H1 (cell line): ENCODE results near the gene TIMMDC1.

Source experiments
- BRCA1 ChIP-seq: IDR thresholded peaks from 2 replicates; pipeline ENCODE4 v1.6.1; 2012; ENCODE audit warnings: low read depth, low read length, improper control_type of control experiment
- EZH2 ChIP-seq: fragments of 200-600 bp; sonication (generic); IDR thresholded peaks from 2 replicates; pipeline ENCODE4 v1.7.1; 2012; ENCODE audit warnings: low read depth, mild to moderate bottlenecking, moderate library complexity, low read length, inconsistent platforms; ENCODE audit not compliant: severe bottlenecking
- MAFK ChIP-seq: IDR thresholded peaks from 2 replicates; pipeline ENCODE4 v1.6.1; 2012; ENCODE audit warnings: low read depth, mild to moderate bottlenecking, improper control_type of control experiment, low read length
- POLR2A ChIP-seq, 2 experiments: IDR thresholded peaks; 1 replicate in 1 of 2; 2 replicates in 1 of 2; pipeline ENCODE4 v1.6.1; 2011; ENCODE audit warnings: low read depth in 2 of 2, low read length in 2 of 2, mild to moderate bottlenecking in 2 of 2; ENCODE audit errors: control extremely low read depth in 1 of 2
- RAD21 ChIP-seq, 2 experiments: IDR thresholded peaks in 1 of 2; conservative IDR thresholded peaks in 1 of 2; 2 replicates each; pipeline ENCODE4 v1.6.1; 2011; ENCODE audit warnings: low read depth in 2 of 2, low read length in 2 of 2, improper control_type of control experiment in 1 of 2, inconsistent platforms in 1 of 2, mild to moderate bottlenecking in 1 of 2, moderate library complexity in 1 of 2
- TAF1 ChIP-seq: IDR thresholded peaks from 2 replicates; pipeline ENCODE4 v1.6.1; 2011; ENCODE audit warnings: mild to moderate bottlenecking, low read depth, low read length
- TF ChIP-seq, protein P1 (sequence below), 3 experiments: IDR thresholded peaks; 1 replicate in 2 of 3; 2 replicates in 1 of 3; pipeline versions ENCODE4 v1.5.1 to v1.6.1; 2011; ENCODE audit warnings: low read length in 3 of 3, mild to moderate bottlenecking in 3 of 3, inconsistent platforms in 2 of 3, low read depth in 1 of 3, moderate library complexity in 1 of 3; ENCODE audit not compliant: insufficient read depth in 1 of 3; ENCODE audit errors: control extremely low read depth in 1 of 3

DNA sequence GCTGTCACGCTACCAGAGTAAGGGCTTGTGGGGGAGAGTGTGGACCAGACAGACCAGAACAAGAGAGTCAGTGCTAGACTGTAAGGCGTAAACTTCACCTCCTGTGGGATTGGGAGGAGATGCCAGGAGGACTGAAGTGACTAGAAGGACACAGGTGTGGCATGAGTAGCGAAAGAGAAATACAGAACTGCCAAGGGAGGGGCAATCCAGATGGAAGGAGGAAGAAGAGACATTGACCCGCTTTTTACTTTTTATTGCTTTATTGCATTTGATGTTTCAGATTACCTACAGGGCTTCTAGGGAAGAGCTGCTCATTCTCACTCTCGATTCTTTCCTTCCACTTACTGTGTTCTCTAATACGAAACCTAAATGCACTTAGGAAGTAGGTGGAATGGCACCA, 27.5 kb upstream of the TIMMDC1 start:
- TF ChIP-seq, protein P1, sequence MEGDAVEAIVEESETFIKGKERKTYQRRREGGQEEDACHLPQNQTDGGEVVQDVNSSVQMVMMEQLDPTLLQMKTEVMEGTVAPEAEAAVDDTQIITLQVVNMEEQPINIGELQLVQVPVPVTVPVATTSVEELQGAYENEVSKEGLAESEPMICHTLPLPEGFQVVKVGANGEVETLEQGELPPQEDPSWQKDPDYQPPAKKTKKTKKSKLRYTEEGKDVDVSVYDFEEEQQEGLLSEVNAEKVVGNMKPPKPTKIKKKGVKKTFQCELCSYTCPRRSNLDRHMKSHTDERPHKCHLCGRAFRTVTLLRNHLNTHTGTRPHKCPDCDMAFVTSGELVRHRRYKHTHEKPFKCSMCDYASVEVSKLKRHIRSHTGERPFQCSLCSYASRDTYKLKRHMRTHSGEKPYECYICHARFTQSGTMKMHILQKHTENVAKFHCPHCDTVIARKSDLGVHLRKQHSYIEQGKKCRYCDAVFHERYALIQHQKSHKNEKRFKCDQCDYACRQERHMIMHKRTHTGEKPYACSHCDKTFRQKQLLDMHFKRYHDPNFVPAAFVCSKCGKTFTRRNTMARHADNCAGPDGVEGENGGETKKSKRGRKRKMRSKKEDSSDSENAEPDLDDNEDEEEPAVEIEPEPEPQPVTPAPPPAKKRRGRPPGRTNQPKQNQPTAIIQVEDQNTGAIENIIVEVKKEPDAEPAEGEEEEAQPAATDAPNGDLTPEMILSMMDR (IDR thresholded peaks at IDR 0.05; ENCODE audit: control extremely low read depth in 1 of 3, insufficient read depth in 1 of 3, low read depth in 1 of 3, low read length in 3 of 3) = no peak
- no peak for TF ChIP-seq POLR2A (IDR thresholded peaks at IDR 0.05; ENCODE audit: control extremely low read depth in 1 of 2, low read depth in 2 of 2, low read length in 2 of 2)
- TF ChIP-seq MAFK = no peak
- TF ChIP-seq BRCA1 = no peak
- TF ChIP-seq TAF1 = no peak
- TF ChIP-seq RAD21 (IDR thresholded peaks at IDR 0.05 in 1 of 2, conservative IDR thresholded peaks at IDR 0.05 in 1 of 2; ENCODE audit: low read depth in 2 of 2, low read length in 2 of 2) = no peak
- TF ChIP-seq EZH2 = no peak
